GM06990 (cell line): ENCODE measurements around the gene CTNNA2.

Source experiments
- DNase-seq: peaks from one replicate; pipeline ENCODE4 v3.0.0-alpha.2; 2011; ENCODE audit not compliant: insufficient read length; ENCODE audit errors: extremely low read depth
- H3K27me3 ChIP-seq: replicated peaks from 2 replicates; pipeline ENCODE4 v1.6.0; 2011; ENCODE audit warnings: low read length; ENCODE audit not compliant: control insufficient read depth, insufficient read depth
- H3K36me3 ChIP-seq: 2 replicates; pipeline ENCODE4 v1.5.1; 2011; ENCODE audit warnings: low read length; ENCODE audit not compliant: control insufficient read depth, insufficient read depth
- H3K4me3 ChIP-seq: replicated peaks from 2 replicates; pipeline ENCODE4 v1.5.1; 2011; ENCODE audit warnings: low read depth, mild to moderate bottlenecking, control low read depth, low read length
- CTCF ChIP-seq: IDR thresholded peaks from 2 replicates; pipeline ENCODE4 v1.5.1; 2011; ENCODE audit warnings: low read length, control low read depth, mild to moderate bottlenecking, inconsistent platforms; ENCODE audit not compliant: insufficient read depth, poor library complexity, severe bottlenecking

The CTNNA2 gene

GRCh38 chr2:80113399-80113798 is 600.5 kb downstream of the CTNNA2 start:
- H3K4me3 ChIP-seq = no peak overlapping the region
- TF ChIP-seq CTCF = no peak
- no peak for DNase-seq
- H3K36me3 ChIP-seq = no peaks in the 10 kb centered on the region
- H3K27me3 ChIP-seq = no peaks in the 10 kb centered on the region

GRCh38 chr2:80114812-80115211 is 602.0 kb downstream of the CTNNA2 start:
- Histone ChIP-seq H3K36me3 (no peaks in the 10 kb centered on the region), H3K4me3 (no peak overlapping the region), H3K27me3 (no peaks in the 10 kb centered on the region)
- no peak for TF ChIP-seq CTCF
- no peak for DNase-seq

GRCh38 chr2:80117401-80117800 is 604.5 kb downstream of the CTNNA2 start:
- Histone ChIP-seq H3K36me3 (no peaks in the 10 kb centered on the region), H3K4me3 (no peak overlapping the region), H3K27me3 (no peaks in the 10 kb centered on the region)
- no peak for TF ChIP-seq CTCF
- DNase-seq = no peak

- no peaks in the 10 kb centered on the region for H3K36me3 ChIP-seq
- no peak for TF ChIP-seq CTCF
- DNase-seq = no peak
- no peak overlapping the region for H3K4me3 ChIP-seq
- no peaks in the 10 kb centered on the region for H3K27me3 ChIP-seq
Measured at GRCh38 chr2:80120866-80121265, 608.0 kb downstream of the CTNNA2 start.

GRCh38 chr2:80122675-80123074 is 609.8 kb downstream of the CTNNA2 start:
- Histone ChIP-seq H3K36me3 (no peaks in the 10 kb centered on the region), H3K27me3 (no peaks in the 10 kb centered on the region), H3K4me3 (no peak overlapping the region)
- DNase-seq = no peak
- TF ChIP-seq CTCF = no peak

- Histone ChIP-seq H3K27me3 (no peaks in the 10 kb centered on the region), H3K36me3 (no peaks in the 10 kb centered on the region), H3K4me3 (no peak overlapping the region)
- no peak for TF ChIP-seq CTCF
- DNase-seq = no peak
Measured at GRCh38 chr2:80126596-80127189, 613.8 kb downstream of the CTNNA2 start.
